ENCODE measurements around the gene SPDYE6.
"Not testable (repeated sequence)": the region's sequence is repeated elsewhere in the genome, so short reads cannot be mapped to it uniquely, and the experiment has no call there.

SPDYE6 gene

GRCh38 chr7:102356344-102356743, at the start of gene SPDYE6:
Gene SPDYE6 (minus strand): TSS chr7:102356444. CDS start chr7:102356023, 421 bp downstream.
- not testable (repeated sequence) for DNase-seq

DNA sequence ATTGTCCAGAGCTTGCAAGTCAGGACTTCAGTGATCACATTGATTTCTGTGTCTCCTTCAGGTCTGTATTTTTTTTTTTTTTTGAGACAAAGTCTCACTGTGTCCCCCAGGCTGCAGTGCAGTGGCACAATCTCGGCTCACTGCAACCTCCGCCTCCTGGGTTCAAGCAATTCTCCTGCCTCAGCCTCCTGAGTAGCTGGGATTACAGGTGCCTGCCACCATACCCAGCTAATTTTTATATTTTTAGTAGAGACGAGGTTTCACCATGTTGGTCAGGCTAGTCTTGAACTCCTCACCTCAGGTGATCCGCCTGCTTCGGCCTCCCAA, 48.6 kb upstream of the SPDYE6 start:
- not testable (repeated sequence) for DNase-seq

- DNase-seq, result no peak
These were observed 48.0 kb upstream of the SPDYE6 start for GRCh38 chr7:102404005-102404861.

- no peak for DNase-seq
These were observed 47.3 kb upstream of the SPDYE6 start for GRCh38 chr7:102403563-102403962.

DNA sequence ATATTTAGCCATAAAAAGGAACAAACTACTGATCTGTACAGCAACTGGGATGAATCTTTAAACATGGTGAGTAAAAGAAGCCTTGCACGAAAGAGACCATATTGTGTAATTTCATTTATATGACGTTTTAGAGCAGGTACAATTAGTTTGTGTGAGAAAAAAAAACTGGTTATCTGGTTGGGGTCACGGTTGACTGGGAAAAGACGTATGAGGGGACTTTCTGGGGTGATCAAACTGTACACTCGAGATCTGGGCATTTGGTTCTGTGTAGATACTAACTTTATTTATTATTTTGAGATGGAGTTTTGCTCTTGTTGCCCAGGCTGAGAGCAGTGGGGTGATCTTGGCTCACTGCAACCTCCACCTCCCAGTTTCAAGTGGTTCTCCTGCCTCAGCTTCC, 44.1 kb upstream of the SPDYE6 start:
- DNase-seq, result no peak

GRCh38 chr7:102398543-102398942, 42.3 kb upstream of the SPDYE6 start:
- no peak for DNase-seq

DNA sequence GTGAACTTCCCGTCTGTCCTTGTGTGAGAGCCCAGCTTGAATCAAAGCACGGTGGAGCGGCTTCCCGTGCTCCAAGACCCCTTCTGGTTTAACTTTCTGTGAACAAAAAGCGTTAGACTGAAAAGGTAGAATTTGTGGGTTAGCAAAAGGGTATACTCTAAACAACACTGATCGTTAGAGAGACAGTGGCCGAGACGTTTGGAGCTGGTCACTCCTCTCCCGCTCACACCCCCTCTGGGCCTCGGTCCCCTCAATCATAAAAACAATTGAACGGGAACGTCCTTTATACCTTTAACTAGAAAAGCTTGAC, 40.4 kb upstream of the SPDYE6 start:
- no peak for DNase-seq

GRCh38 chr7:102395873-102396709, 39.8 kb upstream of the SPDYE6 start, which contains the start of gene PRKRIP1:
Gene PRKRIP1 (plus strand): TSS chr7:102396363. CDS start chr7:102396412, 49 bp downstream.
- DNase-seq, result peak; percentile 47

DNA sequence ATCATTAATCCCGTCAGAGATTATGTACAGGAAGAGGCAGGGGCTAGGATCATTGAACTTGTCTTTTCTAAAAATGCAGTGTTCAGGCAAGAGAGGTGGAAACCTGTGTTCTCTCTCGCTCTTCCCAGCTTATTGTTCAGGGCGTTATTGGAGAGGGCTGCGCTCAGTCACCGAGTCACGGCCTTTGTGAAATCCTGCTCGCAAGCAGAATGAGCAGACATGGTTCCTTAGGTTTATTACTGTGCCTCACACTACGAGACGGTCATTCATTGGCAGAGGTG, 39.3 kb upstream of the SPDYE6 start:
- DNase-seq, result no peak

DNA sequence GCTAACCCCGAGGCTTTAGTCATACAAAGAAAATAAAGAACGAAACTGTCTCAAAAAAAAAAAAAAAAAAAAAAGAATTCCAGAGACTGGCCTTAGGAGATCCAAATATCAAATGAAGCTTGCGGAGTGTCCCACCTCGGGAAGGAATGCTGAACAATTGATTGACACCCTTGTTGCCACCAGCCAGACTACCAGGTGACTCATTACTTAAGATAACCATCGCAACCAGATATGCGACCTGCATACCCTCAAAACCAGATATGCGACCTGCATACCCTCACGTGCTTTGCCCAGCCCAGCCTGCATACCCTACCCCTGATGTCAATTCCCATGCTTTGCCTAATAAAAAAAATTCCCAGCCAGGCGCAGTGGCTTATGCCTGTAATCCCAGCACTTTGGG, 37.2 kb upstream of the SPDYE6 start:
- no peak for DNase-seq

GRCh38 chr7:102392330-102392729, 36.1 kb upstream of the SPDYE6 start:
- DNase-seq, result no peak

GRCh38 chr7:102390697-102391484, 34.6 kb upstream of the SPDYE6 start:
- DNase-seq, result no peak

DNA sequence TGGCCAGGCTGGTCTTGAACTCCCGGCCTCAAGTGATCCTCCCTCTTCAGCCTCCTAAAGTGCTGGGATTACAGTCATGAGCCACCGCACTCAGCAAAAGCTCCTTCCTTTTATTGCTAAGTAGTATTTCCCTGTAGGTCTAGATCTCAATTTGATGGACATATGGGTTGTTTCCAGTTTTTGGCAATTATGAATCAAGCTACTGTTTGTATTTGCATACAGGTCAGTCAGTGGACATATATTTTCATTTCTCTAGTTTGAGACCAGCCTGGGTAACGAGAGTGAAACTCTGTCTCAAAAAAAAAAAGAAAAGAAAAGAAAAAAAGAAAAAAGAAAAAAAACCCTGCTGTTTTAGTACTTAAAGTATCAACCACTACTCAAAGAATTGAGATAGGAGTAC, 33.6 kb upstream of the SPDYE6 start:
- no peak for DNase-seq

GRCh38 chr7:102387064-102387463, 30.8 kb upstream of the SPDYE6 start:
- DNase-seq, result no peak

DNA sequence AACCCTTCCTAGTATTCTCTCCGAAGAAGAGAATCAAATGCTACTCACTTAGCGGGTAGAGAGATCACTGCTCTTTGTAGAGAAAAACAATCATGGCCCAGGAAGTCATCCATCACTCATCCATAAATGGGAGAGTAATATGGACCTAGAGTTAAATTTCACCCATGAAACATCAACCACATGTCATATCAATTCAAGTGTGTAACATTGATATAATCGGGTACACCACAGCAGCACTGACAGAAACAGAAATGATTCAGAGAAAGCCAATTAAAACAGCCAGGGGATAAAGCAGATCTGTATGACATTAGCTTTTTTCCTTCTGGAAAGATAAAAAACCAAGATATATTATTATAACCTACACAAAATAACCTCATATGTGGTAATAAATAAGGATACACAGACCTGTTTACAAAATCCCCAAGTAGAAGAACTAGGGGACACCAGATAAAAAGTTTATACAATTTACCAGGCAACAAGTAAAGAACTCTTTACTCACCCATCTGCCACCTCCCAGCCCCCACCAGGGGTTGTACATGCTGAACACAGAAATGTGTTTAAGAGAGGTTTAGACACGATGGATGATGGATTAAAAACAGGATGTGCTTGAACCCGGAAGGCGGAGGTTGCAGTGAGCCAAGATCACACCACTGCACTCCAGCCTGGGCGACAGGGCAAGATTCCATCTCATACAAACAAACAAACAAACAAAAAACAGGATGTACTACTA, 25.6 kb upstream of the SPDYE6 start:
- DNase-seq, result not testable (repeated sequence)

GRCh38 chr7:102380837-102381236, 24.6 kb upstream of the SPDYE6 start:
- not testable (repeated sequence) for DNase-seq

DNA sequence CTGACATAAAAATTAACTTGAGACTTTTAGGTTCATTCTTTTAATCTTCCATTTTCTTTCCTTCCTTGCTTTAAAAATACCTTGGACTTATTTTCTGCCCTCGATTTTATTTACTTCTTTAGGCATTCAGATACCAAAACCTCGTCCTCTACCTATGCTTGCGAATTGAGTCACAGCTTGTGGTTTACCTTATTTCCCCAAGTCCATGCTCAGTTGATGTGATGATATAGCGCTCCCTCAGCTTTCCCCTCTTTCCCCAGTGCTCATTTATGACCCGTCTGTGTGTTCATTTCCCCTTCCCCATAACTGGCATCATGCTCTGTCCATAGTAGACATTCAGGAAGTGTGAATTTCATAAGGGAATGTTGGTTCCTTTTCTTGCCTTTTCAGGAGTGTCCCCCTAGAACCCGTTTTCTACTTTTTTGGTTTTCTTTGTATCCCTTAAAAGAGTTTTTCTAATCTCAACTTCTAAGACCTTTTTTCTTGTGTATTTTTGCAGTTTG, 20.8 kb upstream of the SPDYE6 start:
- DNase-seq, result no peak

DNA sequence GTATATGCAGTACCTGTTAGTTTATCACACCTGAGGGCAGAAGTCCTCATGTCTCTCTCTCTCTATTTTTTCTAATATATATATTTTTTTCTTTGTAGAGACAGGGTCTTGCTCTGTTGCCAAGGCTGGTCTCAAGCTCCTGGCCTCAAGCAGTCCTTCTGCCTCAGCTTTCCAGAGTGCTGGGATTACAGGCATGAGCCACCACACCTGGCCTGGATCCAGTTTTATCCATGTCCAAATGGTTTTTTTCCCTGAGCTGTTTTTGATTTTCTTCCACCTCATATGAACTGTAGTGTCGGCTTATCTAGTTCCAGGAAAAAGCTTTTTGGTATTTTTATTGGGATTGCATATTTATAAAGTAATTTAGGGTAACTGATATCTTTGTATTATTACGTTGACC, 16.6 kb upstream of the SPDYE6 start:
- DNase-seq, result not testable (repeated sequence)

GRCh38 chr7:102370038-102370437, 13.8 kb upstream of the SPDYE6 start:
- not testable (repeated sequence) for DNase-seq

DNA sequence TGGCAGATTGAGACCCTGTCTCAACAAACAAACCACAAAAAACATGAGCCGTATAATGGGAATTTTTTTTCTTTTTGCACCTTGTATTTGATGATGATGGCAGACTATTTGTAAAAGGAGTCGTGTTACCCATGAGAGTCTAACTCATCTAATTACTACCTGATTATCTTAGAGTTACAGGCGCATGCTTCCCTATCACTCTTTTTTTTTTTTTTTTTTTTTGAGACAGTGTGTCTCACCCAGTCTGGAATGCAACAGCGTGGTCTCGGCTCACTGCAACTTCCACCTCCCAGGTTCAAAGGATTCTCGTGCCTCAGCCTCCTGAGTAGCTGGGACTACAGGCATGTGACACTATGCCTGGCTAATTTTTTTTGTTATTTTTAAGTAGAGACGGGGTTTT, 9.1 kb upstream of the SPDYE6 start:
- DNase-seq, result not testable (repeated sequence)

GRCh38 chr7:102364394-102364886, 8.2 kb upstream of the SPDYE6 start:
- not testable (repeated sequence) for DNase-seq

Data from NCI-H1436 treated with DMSO at 0.1 percent for 48 hours (cell line).